Hematopoietic multipotent progenitor cell (in vitro differentiated cells): ENCODE data around the gene GRK4. TPM values are rescaled to one million over a fixed set of nuclear protein-coding genes. Genes with fewer than 3 reads are reported as not detected.
"Not testable (repeated sequence)": the region's sequence is repeated elsewhere in the genome, so short reads cannot be mapped to it uniquely, and the experiment has no call there.

ENCODE experiments used
- DNase-seq, 3 donors: peaks; one replicate each; pipeline ENCODE4 v3.0.0-alpha.2; 2011 to 2015; ENCODE audit warnings: low read depth in 2 of 3, low spot score in 2 of 3
- total RNA-seq: library from RNA; depleted of rRNA; stranded (reverse); fragments of >200 nt; gene quantifications from one replicate; pipeline ENCODE4 v1.2.3, GENCODE V29; 2012

Gene GRK4
- 9.4 TPM for total RNA-seq

GRCh38 chr4:2963175-2963965, at the start of gene GRK4, which contains the start of gene NOP14:
GRK4 (plus strand) TSS chr4:2963571; CDS start chr4:2964071, 500 bp downstream.
NOP14 (minus strand) TSS chr4:2963406; CDS start chr4:2963319, 87 bp downstream.
- peak; percentile 93 to 99 (median 99) for DNase-seq

GRCh38 chr4:2914256-2915126, 48.9 kb upstream of the GRK4 start:
- peak in 2 of 3 donors; percentile 42 to 78 for DNase-seq

GRCh38 chr4:2915789-2916188, 47.6 kb upstream of the GRK4 start:
- DNase-seq: no peak

- DNase-seq: not testable (repeated sequence)
These were observed 46.7 kb upstream of the GRK4 start for GRCh38 chr4:2916696-2917095.

GRCh38 chr4:2918300-2918699, 45.1 kb upstream of the GRK4 start:
- not testable (repeated sequence) for DNase-seq

- not testable (repeated sequence) for DNase-seq
These were observed 44.7 kb upstream of the GRK4 start for GRCh38 chr4:2918714-2919113.

GRCh38 chr4:2922453-2923101, 40.8 kb upstream of the GRK4 start:
- peak in 1 of 3 donors; percentile 31 for DNase-seq

- DNase-seq: no peak
These were observed 40.2 kb upstream of the GRK4 start for GRCh38 chr4:2923141-2923551.

- no peak for DNase-seq
These were observed 39.6 kb upstream of the GRK4 start for GRCh38 chr4:2923668-2924173.

GRCh38 chr4:2924286-2924685, 39.1 kb upstream of the GRK4 start:
- no peak for DNase-seq

- no peak for DNase-seq
These were observed 38.5 kb upstream of the GRK4 start for GRCh38 chr4:2924765-2925301.

- no peak for DNase-seq
These were observed 37.9 kb upstream of the GRK4 start for GRCh38 chr4:2925496-2925895.

- DNase-seq: no peak
These were observed 37.2 kb upstream of the GRK4 start for GRCh38 chr4:2925931-2926860.

GRCh38 chr4:2927016-2927695, 36.2 kb upstream of the GRK4 start:
- DNase-seq: no peak

- DNase-seq: no peak
These were observed 35.7 kb upstream of the GRK4 start for GRCh38 chr4:2927696-2928075.

- no peak for DNase-seq
These were observed 34.9 kb upstream of the GRK4 start for GRCh38 chr4:2928242-2929176.

- no peak for DNase-seq
These were observed 33.9 kb upstream of the GRK4 start for GRCh38 chr4:2929469-2929868.
